Gastrocnemius medialis (tissue), 4 donors: ENCODE data around the gene FCMR.

Experiments used
- POLR2A ChIP-seq, 2 donors: fragments of 450-650 bp; IDR thresholded peaks; one replicate each; pipeline ENCODE4 v1.6.1; 2017; ENCODE audit warnings: antibody characterized with exemption in 2 of 2, mild to moderate bottlenecking in 2 of 2, moderate library complexity in 2 of 2
- TF ChIP-seq, protein P1 (sequence below), 5 experiments: fragments of 450-650 bp in 3 of 5; fragments of 200-600 bp in 2 of 5; sonication (generic) in 2 of 5; IDR thresholded peaks in 4 of 5; conservative IDR thresholded peaks in 1 of 5; 1 replicate in 4 of 5; 2 replicates in 1 of 5; pipeline ENCODE4 v1.5.1; 2016 to 2019; ENCODE audit warnings: antibody characterized with exemption in 5 of 5, mild to moderate bottlenecking in 3 of 5, moderate library complexity in 3 of 5

DNA sequence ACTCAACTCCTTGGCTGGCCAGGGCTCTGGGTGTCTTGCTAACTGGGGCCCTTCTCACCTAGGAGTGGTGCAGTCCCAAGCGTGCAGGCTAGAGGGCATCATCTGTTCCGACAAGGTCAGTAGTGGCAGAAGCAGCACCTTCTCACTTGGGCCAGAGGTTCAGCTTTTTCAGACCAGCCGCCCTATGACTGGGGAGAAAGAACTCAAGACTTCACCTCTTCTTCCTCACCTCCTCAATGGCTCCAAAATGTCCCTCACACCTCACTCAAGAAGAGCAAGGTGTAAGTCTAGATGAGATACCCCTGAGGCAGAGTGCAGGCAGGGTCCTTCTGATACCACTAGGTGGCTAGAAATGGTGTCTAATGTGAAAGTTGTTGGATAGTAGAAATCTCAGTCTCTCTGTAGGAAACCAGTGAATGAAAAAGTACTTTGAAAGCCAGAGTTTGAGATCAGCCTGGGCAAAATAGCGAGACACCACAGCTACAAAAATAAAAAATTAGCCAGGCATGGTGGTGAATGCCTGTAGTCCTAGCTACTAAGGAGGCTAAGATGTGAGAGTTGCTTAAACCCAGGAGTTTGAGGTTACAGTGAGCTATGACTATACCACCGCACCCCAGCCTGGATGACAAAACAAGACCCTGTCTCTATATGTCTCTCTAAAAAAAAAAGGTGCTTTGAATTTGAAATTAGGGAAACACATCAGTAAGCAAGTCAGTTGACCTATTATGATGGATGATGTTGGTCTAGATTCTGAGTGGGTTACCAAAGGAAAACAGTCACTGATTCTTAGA is 64.9 kb downstream of the FCMR start:
- TF ChIP-seq, protein P1, sequence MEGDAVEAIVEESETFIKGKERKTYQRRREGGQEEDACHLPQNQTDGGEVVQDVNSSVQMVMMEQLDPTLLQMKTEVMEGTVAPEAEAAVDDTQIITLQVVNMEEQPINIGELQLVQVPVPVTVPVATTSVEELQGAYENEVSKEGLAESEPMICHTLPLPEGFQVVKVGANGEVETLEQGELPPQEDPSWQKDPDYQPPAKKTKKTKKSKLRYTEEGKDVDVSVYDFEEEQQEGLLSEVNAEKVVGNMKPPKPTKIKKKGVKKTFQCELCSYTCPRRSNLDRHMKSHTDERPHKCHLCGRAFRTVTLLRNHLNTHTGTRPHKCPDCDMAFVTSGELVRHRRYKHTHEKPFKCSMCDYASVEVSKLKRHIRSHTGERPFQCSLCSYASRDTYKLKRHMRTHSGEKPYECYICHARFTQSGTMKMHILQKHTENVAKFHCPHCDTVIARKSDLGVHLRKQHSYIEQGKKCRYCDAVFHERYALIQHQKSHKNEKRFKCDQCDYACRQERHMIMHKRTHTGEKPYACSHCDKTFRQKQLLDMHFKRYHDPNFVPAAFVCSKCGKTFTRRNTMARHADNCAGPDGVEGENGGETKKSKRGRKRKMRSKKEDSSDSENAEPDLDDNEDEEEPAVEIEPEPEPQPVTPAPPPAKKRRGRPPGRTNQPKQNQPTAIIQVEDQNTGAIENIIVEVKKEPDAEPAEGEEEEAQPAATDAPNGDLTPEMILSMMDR (IDR thresholded peaks at IDR 0.05 in 4 of 5, conservative IDR thresholded peaks at IDR 0.05 in 1 of 5), result no peak
- TF ChIP-seq POLR2A (IDR thresholded peaks at IDR 0.05), result no peak
